Epithelial cell of proximal tubule (primary cell): ENCODE data around the gene PYGL. TPM values are rescaled to one million over a fixed set of nuclear protein-coding genes. Genes with fewer than 3 reads are reported as not detected.

Source experiments
- DNase-seq: peaks from one replicate; pipeline ENCODE4 v3.0.0-alpha.2; 2011; ENCODE audit warnings: low read depth
- H3K4me3 ChIP-seq: 2 replicates; pipeline ENCODE4 v1.5.1; 2011; ENCODE audit warnings: low read depth, mild to moderate bottlenecking, low read length
- total RNA-seq: library from RNA; depleted of rRNA; stranded (reverse); fragments of >200 nt; gene quantifications from 2 replicates; pipeline ENCODE4 v1.2.3, GENCODE V29; 2015
- TF ChIP-seq, protein P1 (sequence below): conservative IDR thresholded peaks from 2 replicates; pipeline ENCODE4 v1.5.1; 2012; ENCODE audit warnings: low read depth, mild to moderate bottlenecking, low read length

PYGL gene
- 86.6 and 96.8 TPM in 2 replicates for total RNA-seq

DNA sequence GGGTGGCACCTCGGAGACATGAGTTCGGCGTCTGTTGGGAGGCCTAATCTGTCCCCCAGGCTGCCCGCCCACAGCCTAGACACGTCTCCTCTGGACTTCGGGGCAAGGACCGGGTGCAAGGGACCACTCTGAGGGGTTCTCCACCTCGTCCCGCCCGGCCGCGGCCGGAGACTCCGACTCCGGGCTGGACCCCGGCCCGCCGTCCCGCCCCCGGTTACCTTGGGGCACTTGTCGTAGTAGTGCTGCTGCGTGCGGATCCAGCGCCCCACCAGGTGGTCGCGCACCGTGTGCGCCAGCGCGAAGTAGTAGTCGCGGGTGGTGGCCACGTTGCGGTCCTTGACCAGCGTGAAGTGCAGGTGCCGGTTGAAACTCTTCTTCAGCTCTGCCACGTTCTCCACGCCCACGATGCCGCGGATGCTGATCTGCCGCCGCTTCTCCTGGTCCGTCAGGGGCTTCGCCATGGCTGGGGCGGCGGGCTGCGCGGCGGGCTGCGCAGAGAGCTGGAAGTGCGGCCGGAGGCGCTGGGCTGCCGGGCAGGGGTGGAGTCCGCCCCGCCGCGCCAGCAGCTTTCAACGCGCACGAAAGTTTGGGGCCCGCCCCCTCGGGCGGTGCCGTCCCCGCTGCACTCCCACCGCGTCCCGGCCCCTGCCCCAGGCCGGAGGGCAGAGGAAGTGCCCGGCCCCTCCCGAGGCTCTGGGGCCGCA lies at the start of gene PYGL:
TSS of gene PYGL (minus strand) at position 541 of the 704 bp plus-strand sequence. CDS start at position 461, 80 bp downstream.
- peak within 1 kb of the TSS; percentile 88 for H3K4me3 ChIP-seq
- DNase-seq: no peak
- TF ChIP-seq, protein P1, sequence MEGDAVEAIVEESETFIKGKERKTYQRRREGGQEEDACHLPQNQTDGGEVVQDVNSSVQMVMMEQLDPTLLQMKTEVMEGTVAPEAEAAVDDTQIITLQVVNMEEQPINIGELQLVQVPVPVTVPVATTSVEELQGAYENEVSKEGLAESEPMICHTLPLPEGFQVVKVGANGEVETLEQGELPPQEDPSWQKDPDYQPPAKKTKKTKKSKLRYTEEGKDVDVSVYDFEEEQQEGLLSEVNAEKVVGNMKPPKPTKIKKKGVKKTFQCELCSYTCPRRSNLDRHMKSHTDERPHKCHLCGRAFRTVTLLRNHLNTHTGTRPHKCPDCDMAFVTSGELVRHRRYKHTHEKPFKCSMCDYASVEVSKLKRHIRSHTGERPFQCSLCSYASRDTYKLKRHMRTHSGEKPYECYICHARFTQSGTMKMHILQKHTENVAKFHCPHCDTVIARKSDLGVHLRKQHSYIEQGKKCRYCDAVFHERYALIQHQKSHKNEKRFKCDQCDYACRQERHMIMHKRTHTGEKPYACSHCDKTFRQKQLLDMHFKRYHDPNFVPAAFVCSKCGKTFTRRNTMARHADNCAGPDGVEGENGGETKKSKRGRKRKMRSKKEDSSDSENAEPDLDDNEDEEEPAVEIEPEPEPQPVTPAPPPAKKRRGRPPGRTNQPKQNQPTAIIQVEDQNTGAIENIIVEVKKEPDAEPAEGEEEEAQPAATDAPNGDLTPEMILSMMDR: no peak

DNA sequence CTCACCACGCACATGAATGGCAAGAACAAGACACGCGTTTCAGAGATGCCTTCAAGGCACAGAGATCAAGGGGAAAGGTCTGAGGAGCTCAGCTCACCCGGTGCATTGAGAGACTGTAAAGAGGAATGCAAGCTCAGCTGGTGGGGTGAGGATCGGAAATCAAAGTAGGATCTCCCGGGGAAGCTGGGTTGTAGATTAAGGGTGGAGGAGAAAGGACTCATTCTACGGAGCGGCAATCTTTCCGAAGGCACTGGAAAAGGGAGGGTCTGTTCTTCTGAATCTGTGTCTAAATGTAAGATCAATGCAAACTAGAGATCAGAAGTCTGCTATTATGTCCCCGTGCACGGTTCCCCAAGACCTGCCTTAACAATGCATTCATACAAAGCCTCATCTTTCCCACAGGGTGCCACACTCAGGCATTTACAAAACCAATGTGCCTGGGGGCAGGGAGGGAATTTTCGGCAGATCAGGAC lies 41.6 kb upstream of the PYGL start:
- no peak overlapping the region for H3K4me3 ChIP-seq
- TF ChIP-seq, protein P1: no peak
- no peak for DNase-seq

DNA sequence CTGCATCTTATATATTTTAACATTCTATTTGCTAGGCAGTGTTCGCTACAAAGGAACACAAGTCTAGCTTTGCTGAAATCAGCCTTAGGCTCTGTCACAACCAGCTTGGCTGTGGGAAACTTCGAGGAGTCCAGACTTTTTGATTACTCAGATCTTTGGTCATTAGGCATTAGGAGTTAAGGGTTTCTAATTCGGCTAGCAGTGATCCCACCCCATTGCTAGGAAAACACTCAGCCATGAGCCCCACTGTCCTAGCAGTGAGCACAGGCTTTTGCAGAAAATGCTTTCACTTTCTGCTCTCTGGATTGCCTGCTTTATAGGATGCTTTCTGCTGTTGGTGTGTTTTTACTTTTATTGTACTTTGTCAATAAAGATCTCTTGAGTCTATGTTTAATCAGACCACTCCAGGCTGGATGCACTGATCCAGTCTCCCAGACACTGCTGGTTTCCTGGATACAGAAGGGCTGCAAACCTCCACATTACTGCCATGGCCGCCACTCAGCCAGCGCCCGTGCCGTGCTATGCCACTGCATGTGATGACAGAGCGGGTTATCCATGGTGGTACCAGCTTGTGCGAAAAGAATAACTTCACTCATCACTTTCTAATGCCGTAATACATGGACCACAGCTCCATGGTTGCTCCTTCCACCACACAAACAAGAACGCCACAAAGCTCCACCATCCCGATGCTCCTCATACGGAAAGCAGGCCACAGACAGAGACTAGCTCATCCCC lies 41.0 kb upstream of the PYGL start:
- DNase-seq: no peak
- TF ChIP-seq, protein P1: no peak
- no peak overlapping the region for H3K4me3 ChIP-seq

DNA sequence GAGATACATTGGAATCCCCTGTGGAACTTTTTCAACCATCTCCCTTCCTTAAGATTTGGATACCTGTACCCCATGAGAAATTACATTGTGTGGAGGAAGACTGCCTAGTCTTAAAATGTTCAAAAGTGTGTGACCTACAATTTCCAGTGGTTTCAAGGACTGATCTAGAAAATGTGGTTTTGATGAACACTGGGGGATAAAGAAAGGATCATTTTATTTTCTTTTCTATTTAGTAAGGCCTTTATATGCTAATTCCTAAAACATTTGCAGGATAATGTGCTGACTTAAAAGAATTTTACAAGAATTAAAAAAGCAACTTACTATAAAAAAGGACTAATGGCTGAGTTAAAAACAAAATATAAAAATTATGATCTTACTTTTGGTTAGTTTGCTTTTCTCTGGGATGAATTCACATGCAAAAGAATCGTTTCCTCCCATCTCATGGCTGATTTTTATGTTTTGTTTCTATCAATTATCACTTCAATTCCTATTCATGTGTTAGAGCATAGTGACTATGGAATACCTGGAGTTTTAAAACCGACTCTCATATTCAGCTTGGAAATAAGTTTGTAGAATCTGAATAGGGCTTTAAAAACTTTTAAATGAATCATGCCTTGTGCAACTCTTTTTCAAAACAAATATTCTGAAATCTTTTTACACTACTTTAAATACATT lies 39.9 kb upstream of the PYGL start:
- TF ChIP-seq, protein P1: no peak
- no peak for DNase-seq
- H3K4me3 ChIP-seq: no peak overlapping the region

DNA sequence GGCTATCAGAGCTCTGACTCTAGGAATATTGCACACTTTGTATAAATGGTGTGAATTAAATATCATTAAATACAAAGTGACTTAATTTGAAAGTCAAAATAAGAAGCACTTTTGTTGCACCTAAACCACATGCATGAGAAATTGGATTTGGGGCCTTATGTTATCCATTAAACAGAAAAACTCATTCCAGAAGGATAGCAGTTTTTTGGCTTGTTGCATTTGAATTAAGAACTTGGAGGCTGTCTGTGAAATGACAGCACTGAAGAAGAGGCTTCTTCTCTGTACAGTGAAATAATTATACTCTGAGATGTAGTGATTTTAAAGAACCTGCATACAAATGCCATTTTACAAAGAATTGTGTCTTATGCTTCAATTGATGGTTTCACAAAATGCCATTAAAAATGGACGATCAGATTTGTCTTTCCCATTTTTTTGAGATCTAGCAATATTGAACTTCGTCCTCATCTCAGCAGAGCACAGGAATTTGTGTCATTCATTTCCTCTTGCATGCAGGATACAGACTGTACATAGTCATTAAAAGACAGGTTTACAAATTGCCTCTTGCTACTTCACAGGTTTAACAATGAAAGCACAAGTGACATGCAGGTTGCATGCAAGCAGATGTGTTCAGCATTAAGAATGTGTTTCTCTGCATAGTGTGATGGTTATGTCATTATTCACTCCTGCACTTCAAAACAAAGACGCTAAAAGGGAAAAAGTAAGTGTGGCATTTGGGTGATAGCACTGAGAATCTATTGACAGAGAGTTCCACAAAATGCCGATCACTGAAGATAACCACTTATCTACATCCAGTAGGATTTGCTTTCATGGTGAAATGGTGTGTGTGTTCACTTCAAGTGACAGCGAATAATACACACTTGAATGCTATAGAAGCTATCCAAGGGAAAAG lies 35.9 kb upstream of the PYGL start:
- no peak for DNase-seq
- TF ChIP-seq, protein P1: no peak
- no peak overlapping the region for H3K4me3 ChIP-seq

DNA sequence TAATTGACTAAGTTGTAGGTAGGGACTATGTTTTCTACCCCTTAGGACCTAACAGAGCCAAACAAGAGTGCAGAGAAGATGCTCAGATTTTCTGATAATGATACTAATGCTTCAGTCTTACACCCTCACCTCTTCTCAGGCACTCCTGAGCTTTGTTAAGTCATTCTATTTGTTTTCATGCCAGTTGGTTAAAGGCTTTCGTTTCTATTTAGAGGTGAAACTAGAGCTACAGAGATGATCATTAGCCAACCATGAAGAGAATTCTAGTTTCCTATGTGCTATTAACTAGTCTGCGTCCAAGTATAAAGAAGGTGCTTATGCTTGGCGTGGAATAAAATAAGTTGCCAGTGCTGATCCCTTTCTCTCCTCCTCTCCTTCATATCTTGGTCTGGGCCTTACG lies 34.6 kb upstream of the PYGL start:
- TF ChIP-seq, protein P1: no peak
- no peak overlapping the region for H3K4me3 ChIP-seq
- no peak for DNase-seq
